ENCODE measurements around the gene NFIC.

DNA sequence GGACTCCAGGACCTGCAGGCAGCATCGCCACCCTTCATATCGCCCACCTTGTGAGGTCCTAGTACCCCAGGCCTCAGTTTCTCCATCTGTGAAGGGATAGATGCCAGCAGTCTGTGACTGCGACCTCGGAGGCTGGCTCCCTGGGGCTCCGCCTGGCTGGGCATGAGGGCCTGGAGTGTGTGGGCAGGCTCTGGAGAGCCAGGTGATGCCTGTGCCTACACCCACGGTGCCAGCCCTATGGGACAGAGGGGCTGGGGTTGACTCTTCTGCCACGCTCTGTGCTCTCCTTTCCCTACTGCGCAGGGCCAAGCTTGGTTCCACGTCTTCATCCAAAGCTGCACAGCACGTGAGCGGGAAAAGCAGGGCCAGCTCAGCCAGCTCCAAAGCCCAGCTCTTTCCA is 26.0 kb upstream of the NFIC start:
- TF ChIP-seq GATA3 (IDR thresholded peaks at IDR 0.05; ENCODE audit: low read depth, low read length) (no peak), GATA2 (IDR thresholded peaks at IDR 0.05; ENCODE audit: low read depth, low read length) (no peak)

Data from SH-SY5Y (cell line).